Pulmonary artery endothelial cell (primary cell): Measurements from ENCODE around the gene SKIC2. TPM values are rescaled to one million over a fixed set of nuclear protein-coding genes. Genes with fewer than 3 reads are reported as not detected.
A peak's percentile ranks its signal among the peaks of the same experiment; 100 is the strongest.
"Not testable (repeated sequence)": the region's sequence is repeated elsewhere in the genome, so short reads cannot be mapped to it uniquely, and the experiment has no call there.

ENCODE experiments used
- DNase-seq: peaks from one replicate; pipeline ENCODE4 v3.0.0-alpha.2; 2011; ENCODE audit warnings: low read depth, low spot score
- total RNA-seq: library from RNA; depleted of rRNA; stranded (reverse); fragments of >200 nt; gene quantifications from 2 replicates; pipeline ENCODE4 v1.2.3, GENCODE V29; 2014

Gene SKIC2
- 42.9 and 49.6 TPM in 2 replicates for total RNA-seq

GRCh38 chr6:31958741-31959739 lies at the start of gene SKIC2, which contains the start of gene NELFE:
Gene SKIC2, plus strand, starts transcription at chr6:31959175. Its CDS starts 18 bp downstream, at chr6:31959193.
Gene NELFE, minus strand, starts transcription at chr6:31958971. Its CDS starts 525 bp downstream, at chr6:31958446.
- peak; percentile 92 for DNase-seq

GRCh38 chr6:31909298-31909697 lies 49.7 kb upstream of the SKIC2 start:
- DNase-seq = not testable (repeated sequence)

DNA sequence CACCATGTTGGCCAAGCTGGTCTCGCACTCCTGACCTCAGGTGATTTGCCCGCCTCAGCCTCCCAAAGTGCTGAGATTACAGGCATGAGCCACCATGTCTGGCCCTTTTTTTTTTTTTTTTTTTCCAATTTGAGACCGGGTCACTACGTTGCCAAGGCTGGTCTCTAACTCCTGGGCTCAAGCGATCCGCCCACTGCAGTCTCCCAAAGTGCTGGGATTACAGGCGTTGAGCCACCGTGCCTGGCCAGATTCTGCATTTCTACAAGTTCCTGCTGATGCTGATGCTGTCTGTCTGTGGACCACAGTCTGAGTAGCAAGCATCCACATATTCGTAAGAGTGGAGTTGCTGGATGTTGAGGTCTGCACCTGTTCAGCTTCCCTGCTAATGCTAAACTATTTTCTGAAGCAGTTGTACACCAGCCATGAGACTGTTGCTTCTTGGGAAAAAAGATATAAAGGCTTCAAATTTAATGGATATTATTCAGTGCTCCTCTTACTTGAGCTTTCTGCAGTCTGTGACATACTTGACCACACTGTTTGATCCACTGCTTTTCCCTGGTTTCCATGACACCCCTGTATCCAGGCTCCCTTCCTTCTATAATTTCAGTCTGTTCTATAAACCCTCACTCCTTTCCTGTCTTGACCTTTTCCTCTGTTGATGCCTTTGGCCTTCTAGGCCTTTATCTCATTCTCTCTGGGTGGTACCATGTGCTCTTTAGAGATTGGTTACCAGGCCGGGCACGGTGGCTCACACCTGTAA lies 47.0 kb upstream of the SKIC2 start:
- DNase-seq = no peak

DNA sequence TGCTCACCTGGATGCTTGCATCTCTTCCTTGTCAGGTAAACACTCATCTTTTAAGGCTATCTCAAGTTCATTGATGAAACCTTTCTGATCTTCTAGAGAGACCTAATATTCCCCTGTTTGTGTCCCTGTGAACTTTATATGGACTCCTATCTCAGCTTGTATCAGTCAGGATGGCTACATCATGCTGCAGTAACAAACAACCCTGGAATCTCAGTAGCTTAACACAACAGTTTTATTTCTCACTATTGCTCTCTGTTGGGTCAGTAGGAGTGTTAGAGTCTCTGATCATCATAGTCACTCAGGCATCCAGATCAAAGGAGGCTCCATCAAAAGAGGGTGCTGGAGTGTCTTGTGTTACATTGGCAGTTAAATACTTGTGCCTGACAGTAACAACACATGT lies 43.6 kb upstream of the SKIC2 start:
- DNase-seq = no peak

- no peak for DNase-seq
These were observed 43.2 kb upstream of the SKIC2 start for GRCh38 chr6:31915756-31916155.

DNA sequence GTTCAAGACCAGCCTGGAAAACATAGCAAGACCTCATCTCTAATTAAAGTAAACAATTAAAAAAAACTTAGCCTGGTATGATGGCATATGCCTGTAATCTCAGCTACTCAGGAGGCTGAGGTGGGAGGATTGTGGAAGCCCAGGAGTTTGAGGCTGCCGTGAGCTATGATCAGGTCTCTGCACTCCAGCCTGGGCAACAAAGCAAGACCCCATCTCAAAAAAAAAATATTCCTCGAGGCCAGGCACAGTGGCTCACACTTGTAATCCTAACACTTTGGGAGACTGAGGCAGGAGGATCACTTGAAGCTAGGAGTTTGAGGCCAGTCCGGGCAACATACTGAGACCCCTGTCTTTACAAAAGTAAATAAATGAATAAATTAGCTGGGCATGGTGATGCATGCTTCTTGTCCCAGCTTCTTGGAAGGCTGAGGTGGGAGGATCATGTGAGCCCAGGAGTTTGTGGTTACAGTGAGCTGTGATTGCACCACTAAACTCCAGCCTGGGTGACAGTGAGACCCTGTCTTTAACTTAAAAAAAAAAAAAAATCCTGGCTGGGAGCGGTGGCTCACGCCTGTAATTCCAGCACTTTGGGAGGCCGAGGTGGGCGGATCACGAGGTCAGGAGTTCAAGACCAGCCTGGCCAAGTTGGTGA lies 40.8 kb upstream of the SKIC2 start:
- DNase-seq = no peak

GRCh38 chr6:31919624-31920303 lies 39.2 kb upstream of the SKIC2 start:
- DNase-seq = no peak

DNA sequence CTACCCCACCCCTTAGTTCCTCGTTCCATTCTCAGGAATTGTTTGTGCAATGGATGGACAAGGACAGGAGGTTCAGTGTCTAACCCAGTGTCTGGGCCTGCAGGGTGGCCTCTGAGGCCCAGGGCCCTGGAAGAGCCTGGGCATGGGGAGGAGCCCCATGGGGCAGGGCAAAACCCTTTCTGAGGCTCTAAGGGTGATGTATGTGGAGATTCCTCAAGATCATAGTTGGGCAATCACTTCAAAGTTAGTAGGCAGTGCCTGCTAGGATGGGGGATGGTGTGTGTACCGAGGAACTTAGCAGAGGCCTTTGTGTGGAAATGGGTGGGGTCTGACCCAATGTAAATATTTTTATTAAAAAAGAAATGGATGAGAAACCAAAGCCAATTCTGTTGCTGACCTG lies 38.2 kb upstream of the SKIC2 start:
- DNase-seq = no peak

GRCh38 chr6:31922942-31923341 lies 36.0 kb upstream of the SKIC2 start:
- DNase-seq = no peak

DNA sequence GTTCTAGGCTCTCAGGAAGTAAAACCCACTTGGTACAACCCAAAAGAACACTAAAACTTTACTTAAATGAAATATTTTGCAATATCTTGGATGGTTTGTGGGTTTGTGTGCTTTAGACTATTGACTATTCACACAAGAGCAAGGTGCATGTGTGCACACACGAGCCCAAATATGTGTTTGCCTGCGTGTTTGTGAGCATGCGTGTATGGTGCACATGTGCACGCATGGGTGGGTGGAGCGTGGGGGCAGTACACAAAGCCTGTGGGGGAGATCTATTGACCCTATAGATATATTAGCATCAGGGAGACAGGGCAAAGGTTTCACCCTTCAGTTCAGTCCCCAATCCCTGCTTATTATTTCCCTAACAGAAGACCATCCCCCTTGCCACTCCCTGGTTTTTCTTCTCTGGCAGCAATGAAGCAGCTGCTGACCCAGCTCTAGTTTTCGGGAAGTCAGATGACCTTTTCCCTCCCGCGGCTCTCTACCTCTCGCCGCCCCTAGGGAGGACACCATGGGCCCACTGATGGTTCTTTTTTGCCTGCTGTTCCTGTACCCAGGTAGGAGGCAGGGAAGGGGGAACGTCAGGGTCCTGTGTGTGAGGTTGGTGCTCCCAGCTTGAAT lies 31.6 kb upstream of the SKIC2 start, which contains the start of gene C2:
TSS of gene C2 (plus strand) at position 476 of the 621 bp plus-strand sequence. CDS start at position 512, 36 bp downstream.
- no peak for DNase-seq

DNA sequence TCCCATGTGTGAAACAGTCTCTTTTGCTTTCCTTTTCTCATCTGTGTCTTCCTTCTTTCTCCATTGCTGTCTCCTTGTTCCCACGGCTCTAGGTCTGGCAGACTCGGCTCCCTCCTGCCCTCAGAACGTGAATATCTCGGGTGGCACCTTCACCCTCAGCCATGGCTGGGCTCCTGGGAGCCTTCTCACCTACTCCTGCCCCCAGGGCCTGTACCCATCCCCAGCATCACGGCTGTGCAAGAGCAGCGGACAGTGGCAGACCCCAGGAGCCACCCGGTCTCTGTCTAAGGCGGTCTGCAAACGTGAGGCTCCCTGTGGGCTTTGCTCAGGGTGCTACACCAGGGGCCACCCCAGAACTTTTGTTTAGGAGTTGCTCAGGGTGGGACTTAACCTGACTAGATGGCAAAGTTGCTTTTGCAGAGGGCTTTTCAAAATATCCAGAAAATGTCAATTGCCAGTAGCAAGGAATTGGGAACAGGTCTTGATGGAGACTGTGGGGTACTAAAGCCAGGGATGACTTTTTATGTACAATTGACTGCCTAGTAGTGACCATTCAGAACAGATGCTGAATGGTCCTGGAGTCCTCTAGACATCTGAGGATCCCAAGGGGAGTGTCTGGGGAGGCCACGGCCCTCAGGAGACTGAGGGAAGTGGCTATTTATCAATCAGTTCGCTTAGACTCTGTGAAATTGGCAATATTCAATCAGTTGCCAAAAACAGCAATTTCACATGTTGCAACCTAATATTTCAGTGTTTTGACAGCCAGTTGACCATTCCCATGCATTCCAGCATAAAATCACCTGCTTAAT lies 30.9 kb upstream of the SKIC2 start:
- DNase-seq = no peak

- no peak for DNase-seq
These were observed 30.4 kb upstream of the SKIC2 start for GRCh38 chr6:31928672-31928939.

DNA sequence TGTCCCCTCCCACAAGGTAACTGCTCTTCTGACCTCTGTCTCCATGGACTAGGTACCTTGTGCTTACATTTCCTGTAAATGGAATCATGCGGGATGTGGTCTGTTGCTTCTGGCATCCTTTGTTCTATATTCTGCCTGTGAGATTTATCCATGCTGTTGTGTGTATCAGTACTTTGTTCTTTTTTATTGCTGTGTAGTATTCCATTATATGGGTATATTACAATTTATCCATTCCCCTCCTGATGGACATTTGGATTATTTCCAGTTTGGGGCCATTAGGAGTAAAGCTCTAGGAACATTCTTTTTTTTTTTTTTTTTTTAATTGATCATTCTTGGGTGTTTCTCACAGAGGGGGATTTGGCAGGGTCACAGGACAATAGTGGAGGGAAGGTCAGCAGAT lies 28.0 kb upstream of the SKIC2 start:
- no peak for DNase-seq

GRCh38 chr6:31932137-31932536 lies 26.8 kb upstream of the SKIC2 start:
- not testable (repeated sequence) for DNase-seq

- no peak for DNase-seq
These were observed 25.4 kb upstream of the SKIC2 start for GRCh38 chr6:31933537-31933936.

GRCh38 chr6:31935021-31935420 lies 24.0 kb upstream of the SKIC2 start:
- DNase-seq = no peak

DNA sequence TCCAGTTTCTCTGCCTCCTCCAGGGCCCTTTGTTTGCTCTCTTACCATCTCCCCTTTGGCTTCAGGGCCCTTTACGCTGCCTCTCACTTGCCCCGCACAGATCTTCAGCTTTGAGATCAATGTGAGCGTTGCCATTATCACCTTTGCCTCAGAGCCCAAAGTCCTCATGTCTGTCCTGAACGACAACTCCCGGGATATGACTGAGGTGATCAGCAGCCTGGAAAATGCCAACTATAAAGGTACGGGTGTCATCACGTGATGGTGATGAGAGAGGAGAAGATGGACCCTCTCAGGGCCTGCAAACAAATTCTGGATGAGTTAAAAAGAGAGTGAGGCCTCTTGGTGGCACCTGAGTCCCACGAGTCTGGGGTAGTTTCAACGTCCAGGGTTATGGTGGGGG lies 23.2 kb upstream of the SKIC2 start:
- DNase-seq = no peak

GRCh38 chr6:31940256-31940664 lies 18.7 kb upstream of the SKIC2 start:
- DNase-seq = no peak

DNA sequence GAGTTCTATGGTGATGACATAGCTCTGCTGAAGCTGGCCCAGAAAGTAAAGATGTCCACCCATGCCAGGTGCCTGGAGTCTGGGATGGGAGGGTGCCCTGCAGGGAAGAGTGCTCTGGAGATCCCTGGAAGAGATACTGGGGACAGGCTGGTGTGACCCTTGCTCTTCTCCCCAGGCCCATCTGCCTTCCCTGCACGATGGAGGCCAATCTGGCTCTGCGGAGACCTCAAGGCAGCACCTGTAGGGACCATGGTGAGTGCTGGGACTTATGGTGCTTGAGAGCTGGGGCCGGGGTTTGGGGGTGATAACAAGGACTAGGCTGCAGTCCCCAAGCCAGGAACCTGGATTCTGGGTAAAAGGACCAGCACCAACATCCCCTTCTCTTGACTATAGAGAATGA lies 15.2 kb upstream of the SKIC2 start:
- no peak for DNase-seq

DNA sequence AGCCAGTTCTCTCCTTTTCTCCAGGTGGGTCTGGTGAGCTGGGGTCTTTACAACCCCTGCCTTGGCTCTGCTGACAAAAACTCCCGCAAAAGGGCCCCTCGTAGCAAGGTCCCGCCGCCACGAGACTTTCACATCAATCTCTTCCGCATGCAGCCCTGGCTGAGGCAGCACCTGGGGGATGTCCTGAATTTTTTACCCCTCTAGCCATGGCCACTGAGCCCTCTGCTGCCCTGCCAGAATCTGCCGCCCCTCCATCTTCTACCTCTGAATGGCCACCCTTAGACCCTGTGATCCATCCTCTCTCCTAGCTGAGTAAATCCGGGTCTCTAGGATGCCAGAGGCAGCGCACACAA lies 13.8 kb upstream of the SKIC2 start:
- DNase-seq = no peak
